Measurements from ENCODE around the gene XK. TPM values are rescaled to one million over a fixed set of nuclear protein-coding genes. Genes with fewer than 3 reads are reported as not detected.

Gene XK
- total RNA-seq, 1 donor from 2014 or later: 7.4 TPM

DNA sequence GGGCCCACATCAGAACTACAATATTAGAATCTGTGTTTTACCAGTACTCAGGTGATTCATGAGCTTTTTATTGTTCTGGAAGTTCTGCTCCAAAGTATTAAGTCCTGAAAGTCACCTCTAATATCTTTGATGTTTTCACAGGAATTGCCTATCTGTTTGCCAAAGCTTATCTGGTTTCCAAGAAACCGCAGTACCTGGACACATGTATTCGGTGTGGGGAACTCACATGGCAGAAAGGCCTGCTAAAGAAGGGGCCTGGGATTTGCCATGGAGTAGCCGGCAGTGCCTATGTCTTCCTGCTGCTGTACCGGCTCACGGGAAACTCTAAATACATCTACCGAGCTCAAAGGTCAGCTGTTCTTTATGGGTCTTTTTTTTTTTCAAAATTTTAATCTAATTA lies 18.4 kb upstream of the XK start:
- peaks cover 4% of the 10 kb centered on the region for H3K4me1 Mint-ChIP-seq (ENCODE audit: low read depth, unreplicated experiment)
- DNase-seq: no peak
- TF ChIP-seq, protein P1, sequence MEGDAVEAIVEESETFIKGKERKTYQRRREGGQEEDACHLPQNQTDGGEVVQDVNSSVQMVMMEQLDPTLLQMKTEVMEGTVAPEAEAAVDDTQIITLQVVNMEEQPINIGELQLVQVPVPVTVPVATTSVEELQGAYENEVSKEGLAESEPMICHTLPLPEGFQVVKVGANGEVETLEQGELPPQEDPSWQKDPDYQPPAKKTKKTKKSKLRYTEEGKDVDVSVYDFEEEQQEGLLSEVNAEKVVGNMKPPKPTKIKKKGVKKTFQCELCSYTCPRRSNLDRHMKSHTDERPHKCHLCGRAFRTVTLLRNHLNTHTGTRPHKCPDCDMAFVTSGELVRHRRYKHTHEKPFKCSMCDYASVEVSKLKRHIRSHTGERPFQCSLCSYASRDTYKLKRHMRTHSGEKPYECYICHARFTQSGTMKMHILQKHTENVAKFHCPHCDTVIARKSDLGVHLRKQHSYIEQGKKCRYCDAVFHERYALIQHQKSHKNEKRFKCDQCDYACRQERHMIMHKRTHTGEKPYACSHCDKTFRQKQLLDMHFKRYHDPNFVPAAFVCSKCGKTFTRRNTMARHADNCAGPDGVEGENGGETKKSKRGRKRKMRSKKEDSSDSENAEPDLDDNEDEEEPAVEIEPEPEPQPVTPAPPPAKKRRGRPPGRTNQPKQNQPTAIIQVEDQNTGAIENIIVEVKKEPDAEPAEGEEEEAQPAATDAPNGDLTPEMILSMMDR (IDR thresholded peaks at IDR 0.05; ENCODE audit: partially characterized antibody, unreplicated experiment): no peak
- peaks cover 2% of the 10 kb centered on the region for H3K9me3 Mint-ChIP-seq (ENCODE audit: unreplicated experiment)
- H3K27ac Mint-ChIP-seq (ENCODE audit: unreplicated experiment): no peak overlapping the region
- no peaks in the 10 kb centered on the region for H3K36me3 Mint-ChIP-seq (ENCODE audit: unreplicated experiment)
- no peaks in the 10 kb centered on the region for H3K27me3 Mint-ChIP-seq (ENCODE audit: unreplicated experiment)
- no peak overlapping the region for H3K4me3 Mint-ChIP-seq (ENCODE audit: unreplicated experiment)

DNA sequence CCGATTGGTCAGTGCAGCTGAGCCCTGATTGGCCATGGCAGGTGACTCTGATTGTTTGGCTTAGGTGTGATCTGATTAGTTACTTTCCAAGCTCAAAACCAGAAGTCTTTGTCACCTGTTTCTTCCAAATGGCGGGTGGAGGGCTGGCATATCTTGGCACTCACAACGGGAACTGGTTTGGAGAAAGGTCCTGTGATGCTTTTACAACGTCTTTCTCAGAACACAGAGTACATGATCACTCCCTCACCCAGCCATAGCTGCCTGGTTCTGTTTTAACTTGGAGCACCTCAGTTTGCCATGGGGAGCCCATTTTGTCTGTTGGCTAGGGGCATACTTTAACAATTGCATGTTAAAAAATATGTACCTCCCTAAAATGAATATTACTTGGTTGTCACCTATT lies 13.0 kb upstream of the XK start:
- Mint-ChIP-seq H3K4me1 (ENCODE audit: low read depth, unreplicated experiment) (peaks cover 3% of the 10 kb centered on the region), H3K27ac (ENCODE audit: unreplicated experiment) (no peak overlapping the region), H3K36me3 (ENCODE audit: unreplicated experiment) (no peaks in the 10 kb centered on the region), H3K4me3 (ENCODE audit: unreplicated experiment) (no peak overlapping the region), H3K27me3 (ENCODE audit: unreplicated experiment) (no peaks in the 10 kb centered on the region), H3K9me3 (ENCODE audit: unreplicated experiment) (no peaks in the 10 kb centered on the region)
- TF ChIP-seq, protein P1 (IDR thresholded peaks at IDR 0.05; ENCODE audit: partially characterized antibody, unreplicated experiment): no peak
- DNase-seq: no peak

DNA sequence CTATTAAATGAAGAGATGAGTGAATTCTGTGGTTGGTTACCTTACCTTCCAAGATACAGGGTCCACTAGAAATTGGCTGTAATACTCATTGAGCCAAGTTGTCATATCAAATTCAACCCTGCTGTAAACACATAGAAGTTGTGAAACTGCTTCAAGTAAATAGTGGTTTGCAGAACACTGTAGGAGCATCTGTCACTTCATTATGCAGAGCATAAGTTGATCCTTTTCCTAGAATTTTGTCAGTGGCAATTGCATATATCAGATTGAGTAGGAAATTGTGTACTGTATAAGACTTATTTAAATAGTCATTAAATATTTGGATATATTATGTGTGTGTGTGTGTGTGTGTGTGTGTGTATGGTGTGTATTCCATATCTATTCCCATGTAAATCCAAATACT lies 8.8 kb upstream of the XK start:
- H3K27ac Mint-ChIP-seq (ENCODE audit: unreplicated experiment): no peak overlapping the region
- DNase-seq: no peak
- no peaks in the 10 kb centered on the region for H3K9me3 Mint-ChIP-seq (ENCODE audit: unreplicated experiment)
- TF ChIP-seq, protein P1 (IDR thresholded peaks at IDR 0.05; ENCODE audit: partially characterized antibody, unreplicated experiment): no peak
- no peaks in the 10 kb centered on the region for H3K36me3 Mint-ChIP-seq (ENCODE audit: unreplicated experiment)
- H3K4me1 Mint-ChIP-seq (ENCODE audit: low read depth, unreplicated experiment): peaks cover 6% of the 10 kb centered on the region
- H3K4me3 Mint-ChIP-seq (ENCODE audit: unreplicated experiment): no peak overlapping the region
- H3K27me3 Mint-ChIP-seq (ENCODE audit: unreplicated experiment): no peaks in the 10 kb centered on the region

DNA sequence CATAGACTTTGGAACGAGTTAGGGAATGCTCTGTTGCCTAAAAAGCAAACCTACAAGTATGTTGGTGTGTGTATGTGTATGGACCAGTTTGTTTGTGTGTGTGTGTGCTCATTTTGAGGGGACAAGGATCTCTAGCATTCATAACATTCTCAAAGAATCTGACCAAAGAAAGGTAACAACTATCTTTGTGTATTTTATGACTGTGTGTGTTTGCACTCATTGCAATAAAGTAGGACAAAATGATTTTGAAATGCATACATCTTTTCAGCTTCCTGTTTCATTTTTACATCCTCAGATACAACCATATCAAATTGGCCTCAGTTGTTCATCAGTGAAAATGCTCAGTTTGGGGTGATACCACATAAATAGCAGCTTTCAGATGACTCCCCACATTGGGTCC lies 8.3 kb upstream of the XK start:
- no peak overlapping the region for H3K27ac Mint-ChIP-seq (ENCODE audit: unreplicated experiment)
- TF ChIP-seq, protein P1 (IDR thresholded peaks at IDR 0.05; ENCODE audit: partially characterized antibody, unreplicated experiment): no peak
- no peaks in the 10 kb centered on the region for H3K36me3 Mint-ChIP-seq (ENCODE audit: unreplicated experiment)

DNA sequence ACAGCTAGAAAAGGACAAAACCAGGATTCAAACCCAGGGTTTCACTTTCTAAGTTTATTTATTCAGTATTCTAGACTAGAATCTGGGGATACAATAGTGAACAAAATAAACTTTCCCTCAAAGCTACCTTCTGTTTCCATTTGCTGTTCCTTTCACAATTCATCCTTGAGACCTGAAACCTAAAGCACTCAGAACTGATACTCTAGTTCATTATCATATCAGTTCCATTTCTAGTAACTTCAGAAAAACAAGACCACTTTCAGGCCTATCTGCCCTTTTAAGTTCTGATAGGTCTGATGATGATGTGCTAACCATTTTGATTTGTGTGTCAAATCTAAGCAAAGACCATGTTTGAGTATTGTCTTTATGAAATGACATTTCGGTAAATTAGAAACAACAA lies 7.8 kb upstream of the XK start:
- TF ChIP-seq, protein P1 (IDR thresholded peaks at IDR 0.05; ENCODE audit: partially characterized antibody, unreplicated experiment): no peak
- no peaks in the 10 kb centered on the region for H3K36me3 Mint-ChIP-seq (ENCODE audit: unreplicated experiment)
- H3K4me3 Mint-ChIP-seq (ENCODE audit: unreplicated experiment): no peak overlapping the region
- no peak for DNase-seq
- H3K27me3 Mint-ChIP-seq (ENCODE audit: unreplicated experiment): no peaks in the 10 kb centered on the region
- peaks cover 6% of the 10 kb centered on the region for H3K4me1 Mint-ChIP-seq (ENCODE audit: low read depth, unreplicated experiment)
- no peak overlapping the region for H3K27ac Mint-ChIP-seq (ENCODE audit: unreplicated experiment)
- H3K9me3 Mint-ChIP-seq (ENCODE audit: unreplicated experiment): no peaks in the 10 kb centered on the region

More for the DNA sequence above, 8.3 kb upstream of the XK start:
- Mint-ChIP-seq H3K4me3 (ENCODE audit: unreplicated experiment) (no peak overlapping the region), H3K4me1 (ENCODE audit: low read depth, unreplicated experiment) (peaks cover 6% of the 10 kb centered on the region), H3K27me3 (ENCODE audit: unreplicated experiment) (no peaks in the 10 kb centered on the region), H3K9me3 (ENCODE audit: unreplicated experiment) (no peaks in the 10 kb centered on the region)
- DNase-seq: no peak

All from glutamatergic neuron (in vitro differentiated cells).